ENCODE data around the gene CACHD1. TPM values are rescaled to one million over a fixed set of nuclear protein-coding genes. Genes with fewer than 3 reads are reported as not detected.

Gene CACHD1
- total and polyA plus RNA-seq, 9 of the 15 experiments (the other 6 are each of a cell fraction or from before 2014, with no cell fraction given) = 0.07 TPM; not detected in 8

GRCh38 chr1:64685765-64686341 is 215.9 kb downstream of the CACHD1 start (continued):
- TF ChIP-seq AFF1 (IDR thresholded peaks at IDR 0.05; ENCODE audit: low read depth in 1 of 2, partially characterized antibody in 2 of 2) = no peak
- TF ChIP-seq MIER1 (IDR thresholded peaks at IDR 0.05; ENCODE audit: low read depth) = no peak

DNA sequence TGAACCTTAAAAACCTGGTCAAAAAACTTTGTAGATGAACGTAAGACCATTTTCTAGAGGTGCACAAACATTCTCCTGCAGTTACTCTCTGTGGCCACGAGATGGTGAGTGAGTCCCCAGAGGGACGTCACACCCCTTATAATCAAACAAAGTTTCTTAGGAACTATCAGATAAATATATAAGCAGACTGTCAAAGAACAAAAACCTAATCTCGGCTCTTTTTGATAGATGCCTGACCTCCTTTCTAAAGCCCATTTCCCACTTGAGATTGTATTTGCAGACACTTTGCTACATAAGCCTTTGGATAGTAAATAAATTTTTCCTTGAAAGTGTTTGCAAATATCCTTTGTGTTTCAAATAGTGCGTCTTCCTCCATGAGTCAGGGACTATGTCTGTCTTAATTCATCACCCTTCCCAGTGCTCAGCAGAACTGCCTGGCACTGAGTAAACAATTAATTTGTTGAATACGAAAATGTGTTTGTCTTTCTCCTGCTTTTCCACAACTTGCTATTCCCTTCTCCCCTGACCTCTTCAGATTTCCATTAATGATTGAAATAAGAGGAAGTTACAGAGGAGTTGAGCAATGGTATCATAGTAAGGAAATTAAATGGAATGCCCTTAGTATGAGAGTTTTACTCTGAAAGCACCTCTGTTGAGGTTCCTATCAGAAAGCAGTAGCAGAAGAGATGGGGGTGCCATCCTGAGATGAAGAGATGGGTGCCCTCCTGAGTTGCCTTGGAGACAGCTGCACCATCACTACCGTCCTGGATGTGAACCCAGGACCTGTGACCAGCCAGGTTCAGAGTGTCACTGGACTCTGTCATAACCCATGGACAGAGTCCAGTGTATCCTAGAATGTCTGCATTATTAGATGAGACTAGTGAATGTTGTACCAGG is 217.1 kb downstream of the CACHD1 start:
- intact Hi-C loops (cut with micrococcal nuclease) = loop anchor here (1.0 to 10.0 kb wide), 3 partner anchors 137 to 355 kb away; partner anchors contain the start of gene JAK1
- Histone ChIP-seq H4K20me1 (replicated peaks; ENCODE audit: control insufficient read depth, insufficient read depth, low read length) (no peaks in the 10 kb centered on the region), H3K36me3 (ENCODE audit: control insufficient read depth, insufficient read depth, low read length) (no peaks in the 10 kb centered on the region), H3K27ac (ENCODE audit: extremely low read depth, low read depth, low read length) (no peak overlapping the region), H3K79me2 (ENCODE audit: control insufficient read depth, insufficient read depth, low read length) (no peaks in the 10 kb centered on the region), H2AFZ (ENCODE audit: low read depth, low read length) (no peak overlapping the region), H3K27me3 (ENCODE audit: control insufficient read depth in 2 of 2, insufficient read depth in 2 of 2, low read length in 2 of 2) (peaks cover 11 to 22% of the 10 kb centered on the region in 2 experiments), H3K4me1 (replicated peaks in 1 of 2; ENCODE audit: control insufficient read depth in 2 of 2, insufficient read depth in 2 of 2, low read length in 2 of 2) (no peaks in the 10 kb centered on the region), H3K4me2 (ENCODE audit: insufficient read depth, low read length) (no peak overlapping the region), H3K9me3 (replicated peaks; ENCODE audit: control insufficient read depth, insufficient read depth, low read depth, low read length) (no peaks in the 10 kb centered on the region), H3K4me3 (no peak overlapping the region), H3K9me1 (ENCODE audit: control insufficient read depth, insufficient read depth, low read length) (no peaks in the 10 kb centered on the region), H3K9ac (ENCODE audit: insufficient read depth in 1 of 2, low read depth in 2 of 2, low read length in 2 of 2) (no peak overlapping the region)
- no TSS peak for BruUV-seq (replicated peaks)
- CTCF ChIA-PET (ENCODE audit: low intra/inter-chr PET ratio) = interaction anchor here (3.0 kb wide), 1 partner anchor 137 kb away, joined by 19 read pairs; no protein-coding TSS in a partner anchor
- DNase-seq (ENCODE audit: extremely low read depth in 1 of 4, low spot score in 3 of 4) = peak; percentile 55 to 66 (median 61)
- POLR2A ChIA-PET = no interaction called here
- peak; percentile 89 for ATAC-seq
- in situ Hi-C loops (cut with MboI) = loop anchor here (10.0 kb wide), 1 partner anchor 138 kb away; no protein-coding TSS in a partner anchor
- FAIRE-seq = peak; percentile 96
- WGBS (ENCODE audit: insufficient coverage, low coverage, missing lambda C conversion rate) = 0% methylated on average over 7 of the region's 7 CpGs
- 0 out of 4 replicates have a peak, but pooled peaks of 1 of the 2 experiments have one; percentile 11 for TF ChIP-seq TBL1XR1 (IDR thresholded peaks at IDR 0.05; ENCODE audit: low read length in 2 of 2)
- TF ChIP-seq, protein P1, sequence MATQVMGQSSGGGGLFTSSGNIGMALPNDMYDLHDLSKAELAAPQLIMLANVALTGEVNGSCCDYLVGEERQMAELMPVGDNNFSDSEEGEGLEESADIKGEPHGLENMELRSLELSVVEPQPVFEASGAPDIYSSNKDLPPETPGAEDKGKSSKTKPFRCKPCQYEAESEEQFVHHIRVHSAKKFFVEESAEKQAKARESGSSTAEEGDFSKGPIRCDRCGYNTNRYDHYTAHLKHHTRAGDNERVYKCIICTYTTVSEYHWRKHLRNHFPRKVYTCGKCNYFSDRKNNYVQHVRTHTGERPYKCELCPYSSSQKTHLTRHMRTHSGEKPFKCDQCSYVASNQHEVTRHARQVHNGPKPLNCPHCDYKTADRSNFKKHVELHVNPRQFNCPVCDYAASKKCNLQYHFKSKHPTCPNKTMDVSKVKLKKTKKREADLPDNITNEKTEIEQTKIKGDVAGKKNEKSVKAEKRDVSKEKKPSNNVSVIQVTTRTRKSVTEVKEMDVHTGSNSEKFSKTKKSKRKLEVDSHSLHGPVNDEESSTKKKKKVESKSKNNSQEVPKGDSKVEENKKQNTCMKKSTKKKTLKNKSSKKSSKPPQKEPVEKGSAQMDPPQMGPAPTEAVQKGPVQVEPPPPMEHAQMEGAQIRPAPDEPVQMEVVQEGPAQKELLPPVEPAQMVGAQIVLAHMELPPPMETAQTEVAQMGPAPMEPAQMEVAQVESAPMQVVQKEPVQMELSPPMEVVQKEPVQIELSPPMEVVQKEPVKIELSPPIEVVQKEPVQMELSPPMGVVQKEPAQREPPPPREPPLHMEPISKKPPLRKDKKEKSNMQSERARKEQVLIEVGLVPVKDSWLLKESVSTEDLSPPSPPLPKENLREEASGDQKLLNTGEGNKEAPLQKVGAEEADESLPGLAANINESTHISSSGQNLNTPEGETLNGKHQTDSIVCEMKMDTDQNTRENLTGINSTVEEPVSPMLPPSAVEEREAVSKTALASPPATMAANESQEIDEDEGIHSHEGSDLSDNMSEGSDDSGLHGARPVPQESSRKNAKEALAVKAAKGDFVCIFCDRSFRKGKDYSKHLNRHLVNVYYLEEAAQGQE (IDR thresholded peaks at IDR 0.05; ENCODE audit: borderline replicate concordance) = peak; percentile 55; the same call in 1 of the 2 replicates
- TF ChIP-seq, protein P1 (CRISPR knock-in tag; IDR thresholded peaks at IDR 0.05; ENCODE audit: low read depth) = no peak

Measured in K562 (cell line).